ENCODE results near the gene PALD1. TPM values are rescaled to one million over a fixed set of nuclear protein-coding genes. Genes with fewer than 3 reads are reported as not detected.

PALD1 gene
- polyA plus RNA-seq, 1 of the 3 experiments (the other 2 are of a cell fraction) = 0.16 TPM

DNA sequence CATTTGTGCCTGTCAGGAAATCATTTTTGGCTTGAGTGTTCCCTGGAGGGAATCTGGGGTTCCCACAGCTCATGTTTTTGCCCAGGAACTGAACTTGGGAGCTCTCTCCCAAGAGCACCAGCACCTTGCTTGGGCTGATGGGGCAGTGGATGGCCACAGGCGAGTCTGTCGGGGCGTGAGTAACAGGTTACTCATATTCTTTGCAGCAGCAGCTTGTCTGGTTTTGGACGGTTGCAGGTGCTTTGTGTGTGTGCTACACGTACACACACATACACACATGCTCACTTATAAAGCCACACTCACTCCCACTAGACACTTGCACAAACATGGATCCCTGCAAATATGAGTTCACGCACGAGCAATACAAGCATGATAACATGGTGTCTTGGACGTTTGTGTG is 2.9 kb upstream of the PALD1 start:
- 69% methylated on average over 7 of the region's 8 CpGs for WGBS (ENCODE audit: low lambda C conversion rate)
- H3K36me3 ChIP-seq (replicated peaks in 1 of 2; ENCODE audit: control insufficient read depth in 1 of 2, insufficient read depth in 2 of 2, low read length in 1 of 2) = no peaks in the 10 kb centered on the region
- peaks cover 0 to 38% of the 10 kb centered on the region in 2 experiments; a peak in 1 of 4 replicates for H3K4me1 ChIP-seq (ENCODE audit: control insufficient read depth in 1 of 2, insufficient read depth in 2 of 2, low read depth in 1 of 2, low read length in 1 of 2)
- no peak overlapping the region for H3K4me2 ChIP-seq
- no peaks in the 10 kb centered on the region for H3F3A ChIP-seq (replicated peaks; ENCODE audit: insufficient read depth)
- no peaks in the 10 kb centered on the region for H3K9me2 ChIP-seq
- H3K4me3 ChIP-seq (ENCODE audit: low read depth in 2 of 2, low read length in 1 of 2) = no peak overlapping the region
- H4K20me1 ChIP-seq (ENCODE audit: insufficient read depth) = no peaks in the 10 kb centered on the region
- CTCF ChIA-PET = interaction anchor here (1.3 to 6.5 kb wide), 3 partner anchors 15 to 111 kb away, joined by 3 to 44 read pairs (median 4); no protein-coding TSS in a partner anchor
- H2AFZ ChIP-seq (ENCODE audit: low read depth) = no peak overlapping the region
- DNase-seq = no peak
- POLR2A ChIA-PET = interaction anchor here (1.3 kb wide), 1 partner anchor 37 kb away, joined by 3 read pairs; no protein-coding TSS in a partner anchor
- no peak overlapping the region for H3K9ac ChIP-seq
- TF ChIP-seq FOXM1 (IDR thresholded peaks at IDR 0.05; ENCODE audit: low read depth) = no peak
- TF ChIP-seq NFIC (IDR thresholded peaks at IDR 0.05; ENCODE audit: borderline replicate concordance) = no peak
- H3K27ac ChIP-seq (ENCODE audit: low read depth in 2 of 2, low read length in 1 of 2) = no peak overlapping the region
- peaks cover 45% of the 10 kb centered on the region; the same call in 1 of the 2 replicates for H3K27me3 ChIP-seq (ENCODE audit: insufficient read depth)
- no peaks in the 10 kb centered on the region for H3K79me2 ChIP-seq (ENCODE audit: insufficient read depth)
- no peaks in the 10 kb centered on the region for H3K9me3 ChIP-seq

DNA sequence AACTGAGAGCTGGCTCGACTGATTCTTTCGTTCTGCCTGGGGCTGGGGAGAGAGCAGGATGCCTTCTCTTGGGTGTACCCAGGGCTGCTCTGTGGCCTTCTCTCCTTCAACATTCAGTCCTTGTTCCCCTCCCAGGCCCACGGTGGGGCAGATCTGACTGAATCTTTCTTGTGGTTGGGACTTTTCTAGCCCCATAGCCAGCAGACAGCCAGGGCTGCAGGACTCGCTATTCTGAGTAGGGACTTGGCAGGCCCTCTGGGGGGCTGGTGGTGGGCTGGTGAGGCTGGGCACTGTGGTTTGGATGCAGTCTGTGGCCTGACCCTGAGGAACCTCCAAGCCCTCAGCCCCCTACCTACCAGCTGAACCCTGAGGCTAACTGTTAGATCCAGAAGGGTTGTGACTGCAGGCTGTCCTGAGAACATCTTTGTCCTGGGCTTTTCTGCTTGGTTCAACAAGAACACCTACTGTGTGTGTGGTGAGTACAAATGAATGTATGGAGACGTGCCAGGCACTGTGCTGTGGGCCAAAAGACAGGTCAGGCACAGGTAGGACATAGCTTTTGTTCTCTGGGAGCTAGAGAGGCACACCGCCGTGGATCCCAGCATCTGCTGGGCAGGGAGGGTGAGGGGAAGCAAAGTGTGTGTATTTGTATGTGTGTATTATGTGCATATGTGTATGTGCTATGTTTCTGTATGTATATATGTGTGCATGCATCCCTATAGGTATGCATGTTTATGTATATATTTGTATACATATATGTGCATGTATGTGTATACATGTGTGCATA is 2.1 kb upstream of the PALD1 start:
- DNase-seq = no peak
- Histone ChIP-seq H4K20me1 (ENCODE audit: insufficient read depth) (no peaks in the 10 kb centered on the region), H3K36me3 (replicated peaks in 1 of 2; ENCODE audit: control insufficient read depth in 1 of 2, insufficient read depth in 2 of 2, low read length in 1 of 2) (no peaks in the 10 kb centered on the region), H3K9me3 (no peaks in the 10 kb centered on the region), H3K27ac (ENCODE audit: low read depth in 2 of 2, low read length in 1 of 2) (no peak overlapping the region), H3K9ac (no peak overlapping the region), H3K79me2 (ENCODE audit: insufficient read depth) (no peaks in the 10 kb centered on the region), H3K4me2 (no peak overlapping the region), H3K27me3 (ENCODE audit: insufficient read depth) (peaks cover 45% of the 10 kb centered on the region; the same call in 1 of the 2 replicates), H3K4me3 (ENCODE audit: low read depth in 2 of 2, low read length in 1 of 2) (no peak overlapping the region), H3K4me1 (ENCODE audit: control insufficient read depth in 1 of 2, insufficient read depth in 2 of 2, low read depth in 1 of 2, low read length in 1 of 2) (peaks cover 0 to 45% of the 10 kb centered on the region in 2 experiments; a peak in 1 of 4 replicates), H2AFZ (ENCODE audit: low read depth) (no peak overlapping the region), H3F3A (replicated peaks; ENCODE audit: insufficient read depth) (no peaks in the 10 kb centered on the region), H3K9me2 (no peaks in the 10 kb centered on the region)
- TF ChIP-seq EP300 (IDR thresholded peaks at IDR 0.05; ENCODE audit: borderline replicate concordance in 1 of 2, low read depth in 1 of 2, low read length in 1 of 2) (no peak), ELF1 (IDR thresholded peaks at IDR 0.05) (no peak), TAF1 (IDR thresholded peaks at IDR 0.05; ENCODE audit: borderline replicate concordance, low read depth, low read length) (no peak), GABPA (IDR thresholded peaks at IDR 0.05; ENCODE audit: low read depth) (no peak)
- TF ChIP-seq, protein P1, sequence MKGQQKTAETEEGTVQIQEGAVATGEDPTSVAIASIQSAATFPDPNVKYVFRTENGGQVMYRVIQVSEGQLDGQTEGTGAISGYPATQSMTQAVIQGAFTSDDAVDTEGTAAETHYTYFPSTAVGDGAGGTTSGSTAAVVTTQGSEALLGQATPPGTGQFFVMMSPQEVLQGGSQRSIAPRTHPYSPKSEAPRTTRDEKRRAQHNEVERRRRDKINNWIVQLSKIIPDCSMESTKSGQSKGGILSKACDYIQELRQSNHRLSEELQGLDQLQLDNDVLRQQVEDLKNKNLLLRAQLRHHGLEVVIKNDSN (IDR thresholded peaks at IDR 0.05; ENCODE audit: borderline replicate concordance, low read depth) = no peak
- WGBS (ENCODE audit: low lambda C conversion rate) = 41% methylated on average over 5 of the region's 7 CpGs
- CTCF ChIA-PET = interaction anchor here (0.8 to 6.5 kb wide), 4 partner anchors 10 to 112 kb away, joined by 3 to 44 read pairs (median 4); no protein-coding TSS in a partner anchor
- POLR2A ChIA-PET = interaction anchor here (0.6 to 1.3 kb wide), 2 partner anchors 36 to 1403 kb away, joined by 3 read pairs; no protein-coding TSS in a partner anchor

DNA sequence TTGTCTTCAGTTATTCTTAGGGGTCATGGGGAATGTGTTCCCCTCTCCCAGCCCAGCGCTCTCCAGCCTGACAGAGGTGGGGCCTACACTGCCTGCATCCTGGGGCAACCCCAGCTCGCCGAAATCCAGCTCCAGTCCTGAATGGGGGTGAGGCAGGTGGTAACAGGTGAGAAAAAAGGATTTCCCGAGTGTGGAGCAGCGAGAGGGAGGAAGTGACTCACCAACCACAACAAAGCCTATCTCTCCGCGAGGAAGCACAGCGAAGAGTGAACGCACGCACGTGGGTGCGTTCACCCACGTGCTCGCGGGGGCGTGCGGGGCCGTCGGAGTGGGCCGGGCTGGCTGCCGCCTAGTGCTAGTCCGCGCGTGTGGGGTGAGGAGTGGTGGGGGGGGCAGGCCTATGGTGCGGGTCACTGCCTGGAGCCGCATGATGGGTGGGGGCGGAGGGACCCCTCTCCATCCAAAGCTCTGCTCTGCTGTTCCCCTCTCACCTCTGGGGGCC is 855 bp upstream of the PALD1 start:
- 38% methylated on average over 11 of the region's 27 CpGs for WGBS (ENCODE audit: low lambda C conversion rate)
- Histone ChIP-seq H3K79me2 (ENCODE audit: insufficient read depth) (no peaks in the 10 kb centered on the region), H3K9me3 (no peaks in the 10 kb centered on the region), H3K4me2 (peak overlapping the region; percentile 82; the same call in 1 of the 2 replicates), H4K20me1 (ENCODE audit: insufficient read depth) (no peaks in the 10 kb centered on the region), H3K9me2 (no peaks in the 10 kb centered on the region), H3K4me1 (ENCODE audit: control insufficient read depth in 1 of 2, insufficient read depth in 2 of 2, low read depth in 1 of 2, low read length in 1 of 2) (peaks cover 0 to 55% of the 10 kb centered on the region in 2 experiments; a peak in 1 of 4 replicates), H3K36me3 (replicated peaks in 1 of 2; ENCODE audit: control insufficient read depth in 1 of 2, insufficient read depth in 2 of 2, low read length in 1 of 2) (no peaks in the 10 kb centered on the region), H3K27me3 (ENCODE audit: insufficient read depth) (peaks cover 45% of the 10 kb centered on the region; the same call in 1 of the 2 replicates), H3K9ac (no peak overlapping the region), H3K27ac (ENCODE audit: low read depth in 2 of 2, low read length in 1 of 2) (peak overlapping the region in 1 of 2 experiments; percentile 50; a peak in 1 of 4 replicates), H3K4me3 (ENCODE audit: low read depth in 2 of 2, low read length in 1 of 2) (peak overlapping the region; percentile 49 to 53; a peak in 3 of 4 replicates), H3F3A (replicated peaks; ENCODE audit: insufficient read depth) (no peaks in the 10 kb centered on the region), H2AFZ (ENCODE audit: low read depth) (no peak overlapping the region)
- POLR2A ChIA-PET = interaction anchor here (0.8 to 1.5 kb wide), 2 partner anchors 14 to 23 kb away, joined by 3 to 4 read pairs; no protein-coding TSS in a partner anchor
- peak; percentile 68 for DNase-seq
- CTCF ChIA-PET = interaction anchor here (0.6 to 6.5 kb wide), 5 partner anchors 8 to 352 kb away, joined by 3 to 44 read pairs (median 4); no protein-coding TSS in a partner anchor
- TF ChIP-seq FOXJ3 (CRISPR knock-in tag; IDR thresholded peaks at IDR 0.05) (no peak), MXI1 (IDR thresholded peaks at IDR 0.05; ENCODE audit: low read depth, low read length) (no peak), FOSL2 (IDR thresholded peaks at IDR 0.05; ENCODE audit: borderline replicate concordance, low read depth) (no peak), CHD2 (IDR thresholded peaks at IDR 0.05; ENCODE audit: low read length, partially characterized antibody) (no peak), RCOR1 (IDR thresholded peaks at IDR 0.05; ENCODE audit: low read length) (no peak)
- TF ChIP-seq, protein P2, sequence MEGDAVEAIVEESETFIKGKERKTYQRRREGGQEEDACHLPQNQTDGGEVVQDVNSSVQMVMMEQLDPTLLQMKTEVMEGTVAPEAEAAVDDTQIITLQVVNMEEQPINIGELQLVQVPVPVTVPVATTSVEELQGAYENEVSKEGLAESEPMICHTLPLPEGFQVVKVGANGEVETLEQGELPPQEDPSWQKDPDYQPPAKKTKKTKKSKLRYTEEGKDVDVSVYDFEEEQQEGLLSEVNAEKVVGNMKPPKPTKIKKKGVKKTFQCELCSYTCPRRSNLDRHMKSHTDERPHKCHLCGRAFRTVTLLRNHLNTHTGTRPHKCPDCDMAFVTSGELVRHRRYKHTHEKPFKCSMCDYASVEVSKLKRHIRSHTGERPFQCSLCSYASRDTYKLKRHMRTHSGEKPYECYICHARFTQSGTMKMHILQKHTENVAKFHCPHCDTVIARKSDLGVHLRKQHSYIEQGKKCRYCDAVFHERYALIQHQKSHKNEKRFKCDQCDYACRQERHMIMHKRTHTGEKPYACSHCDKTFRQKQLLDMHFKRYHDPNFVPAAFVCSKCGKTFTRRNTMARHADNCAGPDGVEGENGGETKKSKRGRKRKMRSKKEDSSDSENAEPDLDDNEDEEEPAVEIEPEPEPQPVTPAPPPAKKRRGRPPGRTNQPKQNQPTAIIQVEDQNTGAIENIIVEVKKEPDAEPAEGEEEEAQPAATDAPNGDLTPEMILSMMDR (IDR thresholded peaks at IDR 0.05) = no peak
- TF ChIP-seq, protein P3, sequence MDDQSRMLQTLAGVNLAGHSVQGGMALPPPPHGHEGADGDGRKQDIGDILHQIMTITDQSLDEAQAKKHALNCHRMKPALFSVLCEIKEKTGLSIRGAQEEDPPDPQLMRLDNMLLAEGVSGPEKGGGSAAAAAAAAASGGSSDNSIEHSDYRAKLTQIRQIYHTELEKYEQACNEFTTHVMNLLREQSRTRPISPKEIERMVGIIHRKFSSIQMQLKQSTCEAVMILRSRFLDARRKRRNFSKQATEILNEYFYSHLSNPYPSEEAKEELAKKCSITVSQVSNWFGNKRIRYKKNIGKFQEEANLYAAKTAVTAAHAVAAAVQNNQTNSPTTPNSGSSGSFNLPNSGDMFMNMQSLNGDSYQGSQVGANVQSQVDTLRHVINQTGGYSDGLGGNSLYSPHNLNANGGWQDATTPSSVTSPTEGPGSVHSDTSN (IDR thresholded peaks at IDR 0.05) = no peak

Data from SK-N-SH (cell line).